ENCODE measurements around the gene THOC6. TPM values are rescaled to one million over a fixed set of nuclear protein-coding genes. Genes with fewer than 3 reads are reported as not detected.

The THOC6 gene
- total and polyA plus RNA-seq, 9 of the 15 experiments (the other 6 are each of a cell fraction or from before 2014, with no cell fraction given): 2.5 to 65.4 (median 42.3) TPM

GRCh38 chr16:3019594-3020246 lies 4.1 kb upstream of the THOC6 start (continued):
- TF ChIP-seq NONO (IDR thresholded peaks at IDR 0.05; ENCODE audit: low read depth in 2 of 2, low read length in 1 of 2): no peak
- no peak for TF ChIP-seq GTF2A2 (tag; IDR thresholded peaks at IDR 0.05)
- TF ChIP-seq BDP1 (IDR thresholded peaks at IDR 0.05; ENCODE audit: insufficient read depth, insufficient read length): no peak
- TF ChIP-seq FOSL1 (tag; conservative IDR thresholded peaks at IDR 0.05): no peak
- TF ChIP-seq RCOR1 (IDR thresholded peaks at IDR 0.05; ENCODE audit: borderline replicate concordance in 1 of 2, low read depth in 2 of 2, low read length in 2 of 2): no peak; a peak in 1 of 4 replicates
- no peak for TF ChIP-seq BRF1 (IDR thresholded peaks at IDR 0.05; ENCODE audit: borderline replicate concordance, extremely low read depth, insufficient read length)
- no peak for TF ChIP-seq MAFG (tag; conservative IDR thresholded peaks at IDR 0.05)
- TF ChIP-seq ZNF644 (tag; IDR thresholded peaks at IDR 0.05; ENCODE audit: low read depth): no peak
- no peak for TF ChIP-seq THAP12 (CRISPR knock-in tag; IDR thresholded peaks at IDR 0.05)
- no peak for TF ChIP-seq NFIX (CRISPR knock-in tag; IDR thresholded peaks at IDR 0.05; ENCODE audit: low read depth)
- TF ChIP-seq TFAP4 (CRISPR knock-in tag; IDR thresholded peaks at IDR 0.05; ENCODE audit: borderline replicate concordance): 0 out of 2 replicates have a peak, but pooled peaks have one; percentile 28
- no peak for TF ChIP-seq SMAD2 (IDR thresholded peaks at IDR 0.05; ENCODE audit: low read depth, low read length)
- TF ChIP-seq TGIF2 (CRISPR knock-in tag; IDR thresholded peaks at IDR 0.05): no peak
- TF ChIP-seq MITF (IDR thresholded peaks at IDR 0.05): 0 out of 2 replicates have a peak, but pooled peaks have one; percentile 10
- no peak for TF ChIP-seq RBBP5 (IDR thresholded peaks at IDR 0.05; ENCODE audit: borderline replicate concordance, insufficient read depth, low read length, poor library complexity, severe bottlenecking)
- no peak for TF ChIP-seq CEBPZ (IDR thresholded peaks at IDR 0.05; ENCODE audit: borderline replicate concordance, low read depth, low read length)
- TF ChIP-seq FOXJ2 (tag; IDR thresholded peaks at IDR 0.05): no peak
- TF ChIP-seq KLF6 (CRISPR knock-in tag; IDR thresholded peaks at IDR 0.05; ENCODE audit: borderline replicate concordance): no peak

Data from K562 (cell line).